ENCODE data around the gene FRRS1L.
A peak's percentile ranks its signal among the peaks of the same experiment; 100 is the strongest.

The FRRS1L gene

GRCh38 chr9:109145051-109145450 is 22.0 kb downstream of the FRRS1L start:
- DNase-seq (ENCODE audit: low read depth, low spot score): no peak
- TF ChIP-seq CTCF (IDR thresholded peaks at IDR 0.05; ENCODE audit: insufficient read depth, low read length, missing control alignments): no peak
- H3K4me3 ChIP-seq (ENCODE audit: low read depth, low read length): no peak overlapping the region
- ChIA-PET CTCF (interaction anchor here (0.7 kb wide), 1 partner anchor 102 kb away, joined by 3 read pairs; no protein-coding TSS in a partner anchor), POLR2A (no interaction called here)

GRCh38 chr9:109143881-109144562 is 23.0 kb downstream of the FRRS1L start:
- ChIA-PET CTCF (interaction anchor here (1.6 kb wide), 1 partner anchor 33 kb away, joined by 5 read pairs; no protein-coding TSS in a partner anchor), POLR2A (no interaction called here)
- TF ChIP-seq CTCF (IDR thresholded peaks at IDR 0.05; ENCODE audit: insufficient read depth, low read length, missing control alignments): peak; percentile 14
- H3K4me3 ChIP-seq (ENCODE audit: low read depth, low read length): no peak overlapping the region
- no peak for DNase-seq (ENCODE audit: low read depth, low spot score)

GRCh38 chr9:109141375-109141774 is 25.7 kb downstream of the FRRS1L start:
- no peak overlapping the region for H3K4me3 ChIP-seq (ENCODE audit: low read depth, low read length)
- ChIA-PET POLR2A (no interaction called here), CTCF (no interaction called here)
- no peak for DNase-seq (ENCODE audit: low read depth, low spot score)
- no peak for TF ChIP-seq CTCF (IDR thresholded peaks at IDR 0.05; ENCODE audit: insufficient read depth, low read length, missing control alignments)

GRCh38 chr9:109139851-109140250 is 27.2 kb downstream of the FRRS1L start:
- CTCF ChIA-PET: no interaction called here

GRCh38 chr9:109138421-109138820 is 28.6 kb downstream of the FRRS1L start:
- no peak overlapping the region for H3K4me3 ChIP-seq (ENCODE audit: low read depth, low read length)
- no peak for DNase-seq (ENCODE audit: low read depth, low spot score)
- CTCF ChIA-PET: no interaction called here
- POLR2A ChIA-PET: no interaction called here
- TF ChIP-seq CTCF (IDR thresholded peaks at IDR 0.05; ENCODE audit: insufficient read depth, low read length, missing control alignments): no peak

More at GRCh38 chr9:109139851-109140250, 27.2 kb downstream of the FRRS1L start:
- POLR2A ChIA-PET: no interaction called here
- H3K4me3 ChIP-seq (ENCODE audit: low read depth, low read length): no peak overlapping the region
- DNase-seq (ENCODE audit: low read depth, low spot score): no peak
- no peak for TF ChIP-seq CTCF (IDR thresholded peaks at IDR 0.05; ENCODE audit: insufficient read depth, low read length, missing control alignments)

- H3K4me3 ChIP-seq (ENCODE audit: low read depth, low read length): no peak overlapping the region
- CTCF ChIA-PET: no interaction called here
- no peak for DNase-seq (ENCODE audit: low read depth, low spot score)
- POLR2A ChIA-PET: no interaction called here
- TF ChIP-seq CTCF (IDR thresholded peaks at IDR 0.05; ENCODE audit: insufficient read depth, low read length, missing control alignments): no peak
Observed at GRCh38 chr9:109134167-109134578, 32.9 kb downstream of the FRRS1L start.

Data from AG04449 (cell line).